Keratinocyte (primary cell): ENCODE measurements around the gene ZBTB40.

Experiments
- EZH2 ChIP-seq: IDR thresholded peaks from one replicate; pipeline ENCODE4 v1.6.1; 2012; ENCODE audit warnings: inconsistent platforms, mild to moderate bottlenecking, low read length, moderate library complexity
- TF ChIP-seq, protein P1 (sequence below), 3 experiments: IDR thresholded peaks in 1 of 3; conservative IDR thresholded peaks in 1 of 3; optimal IDR thresholded peaks in 1 of 3; 2 replicates in 2 of 3; 3 replicates in 1 of 3; pipeline versions ENCODE3 to v1.5.1; 2011; ENCODE audit warnings: low read length in 3 of 3, mild to moderate bottlenecking in 3 of 3, moderate library complexity in 2 of 3, control low read depth in 1 of 3, inconsistent platforms in 1 of 3; ENCODE audit not compliant: insufficient read depth in 2 of 3; ENCODE audit errors: extremely low read depth in 1 of 3

DNA sequence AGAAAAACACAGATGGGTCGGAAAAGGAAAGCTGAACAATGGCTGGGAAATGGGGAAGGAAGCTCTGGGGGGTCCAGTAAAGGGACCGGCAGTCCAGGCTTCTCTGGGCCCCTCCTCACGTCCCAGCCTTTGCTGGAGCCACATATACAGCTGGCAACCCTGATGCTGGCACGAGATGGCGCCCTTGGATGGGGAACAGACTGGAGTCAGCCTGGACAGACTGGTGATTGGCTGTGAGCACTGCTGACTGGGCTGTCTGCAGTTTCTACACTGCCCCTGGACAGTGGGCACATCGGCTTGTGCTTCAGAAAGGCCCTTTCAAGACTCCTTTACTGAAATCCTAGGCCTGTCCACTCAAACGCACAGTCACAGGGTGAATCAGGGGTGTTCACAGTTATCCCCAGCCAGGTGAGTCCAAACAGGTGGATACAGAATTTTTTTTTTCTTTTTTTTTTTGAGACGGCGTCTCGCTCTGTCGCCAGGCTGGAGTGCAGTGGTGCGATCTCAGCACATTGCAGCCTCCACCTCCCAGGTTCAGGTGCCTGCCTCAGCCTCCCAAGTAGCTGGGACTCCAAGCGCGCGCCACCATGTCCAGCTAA, 31.1 kb upstream of the ZBTB40 start:
- TF ChIP-seq, protein P1, sequence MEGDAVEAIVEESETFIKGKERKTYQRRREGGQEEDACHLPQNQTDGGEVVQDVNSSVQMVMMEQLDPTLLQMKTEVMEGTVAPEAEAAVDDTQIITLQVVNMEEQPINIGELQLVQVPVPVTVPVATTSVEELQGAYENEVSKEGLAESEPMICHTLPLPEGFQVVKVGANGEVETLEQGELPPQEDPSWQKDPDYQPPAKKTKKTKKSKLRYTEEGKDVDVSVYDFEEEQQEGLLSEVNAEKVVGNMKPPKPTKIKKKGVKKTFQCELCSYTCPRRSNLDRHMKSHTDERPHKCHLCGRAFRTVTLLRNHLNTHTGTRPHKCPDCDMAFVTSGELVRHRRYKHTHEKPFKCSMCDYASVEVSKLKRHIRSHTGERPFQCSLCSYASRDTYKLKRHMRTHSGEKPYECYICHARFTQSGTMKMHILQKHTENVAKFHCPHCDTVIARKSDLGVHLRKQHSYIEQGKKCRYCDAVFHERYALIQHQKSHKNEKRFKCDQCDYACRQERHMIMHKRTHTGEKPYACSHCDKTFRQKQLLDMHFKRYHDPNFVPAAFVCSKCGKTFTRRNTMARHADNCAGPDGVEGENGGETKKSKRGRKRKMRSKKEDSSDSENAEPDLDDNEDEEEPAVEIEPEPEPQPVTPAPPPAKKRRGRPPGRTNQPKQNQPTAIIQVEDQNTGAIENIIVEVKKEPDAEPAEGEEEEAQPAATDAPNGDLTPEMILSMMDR (optimal IDR thresholded peaks at IDR 0.05 in 1 of 3, IDR thresholded peaks at IDR 0.05 in 1 of 3, conservative IDR thresholded peaks at IDR 0.05 in 1 of 3; ENCODE audit: extremely low read depth in 1 of 3, insufficient read depth in 2 of 3, low read length in 3 of 3) = peak; percentile 85 to 97 (median 88)
- TF ChIP-seq EZH2 = no peak
